WTC11 (cell line): ENCODE measurements around the gene TFPT. TPM values are rescaled to one million over a fixed set of nuclear protein-coding genes. Genes with fewer than 3 reads are reported as not detected.

Experiments used
- ATAC-seq: fragments of 200-7000 bp; cut with Tn5 transposase; 2 replicates; pipeline ENCODE4 v1.10.0; 2021; ENCODE audit warnings: mild to moderate bottlenecking, moderate library complexity
- CTCF ChIA-PET: fragments of 300-600 bp; sonication (Branson Sonifier 250); formaldehyde crosslinking; loops from one replicate; lab custom pipeline; 2021; ENCODE audit warnings: antibody characterized with exemption; lab: Charles Lee
- POLR2A ChIA-PET: fragments of 350-600 bp; sonication (Branson Sonifier 250); formaldehyde crosslinking; loops from one replicate; lab custom pipeline; 2021; ENCODE audit warnings: antibody characterized with exemption; lab: Charles Lee
- DNase-seq: peaks from one replicate; pipeline ENCODE4 v3.0.0; 2021; ENCODE audit warnings: low spot score
- H3K27ac Mint-ChIP-seq: 2 replicates; pipeline ENCODE4 v1.8.0; 2021; ENCODE audit warnings: mixed read lengths
- H3K27me3 Mint-ChIP-seq: 2 replicates; pipeline ENCODE4 v1.8.0; 2021; ENCODE audit warnings: low read depth, mild to moderate bottlenecking, moderate library complexity, mixed read lengths
- H3K36me3 Mint-ChIP-seq: 2 replicates; pipeline ENCODE4 v1.8.0; 2021; ENCODE audit warnings: mixed read lengths
- H3K4me1 Mint-ChIP-seq: 2 replicates; pipeline ENCODE4 v1.8.0; 2022; ENCODE audit warnings: mixed read lengths
- H3K4me3 Mint-ChIP-seq: 2 replicates; pipeline ENCODE4 v1.8.0; 2021; ENCODE audit warnings: mild to moderate bottlenecking, moderate library complexity, mixed read lengths
- H3K9me3 Mint-ChIP-seq: 2 replicates; pipeline ENCODE4 v1.8.0; 2021; ENCODE audit warnings: mixed read lengths
- AFF4 ChIP-seq: sonication (generic); formaldehyde crosslinking; IDR thresholded peaks from 2 replicates; pipeline ENCODE4 v1.8.1; 2023; ENCODE audit warnings: mild to moderate bottlenecking, missing genetic modification reagents, borderline replicate concordance
- CBFB ChIP-seq: sonication (generic); formaldehyde crosslinking; IDR thresholded peaks from 2 replicates; pipeline ENCODE4 v1.8.1; 2022; ENCODE audit warnings: mild to moderate bottlenecking, low read depth, missing genetic modification reagents
- FOXJ3 ChIP-seq: sonication (generic); formaldehyde crosslinking; IDR thresholded peaks from 2 replicates; pipeline ENCODE4 v1.9.0; 2021; ENCODE audit warnings: missing genetic modification reagents, mild to moderate bottlenecking, borderline replicate concordance
- FOXP1 ChIP-seq: sonication (generic); formaldehyde crosslinking; IDR thresholded peaks from 2 replicates; pipeline ENCODE4 v1.8.0; 2022; ENCODE audit warnings: missing genetic modification reagents, mild to moderate bottlenecking, moderate library complexity, borderline replicate concordance
- IRF1 ChIP-seq: sonication (generic); formaldehyde crosslinking; IDR thresholded peaks from 2 replicates; pipeline ENCODE4 v1.8.0; 2023; ENCODE audit warnings: missing genetic modification reagents
- JUN ChIP-seq: sonication (generic); formaldehyde crosslinking; IDR thresholded peaks from 2 replicates; pipeline ENCODE4 v1.8.0; 2023; ENCODE audit warnings: mild to moderate bottlenecking, missing genetic modification reagents
- SOX15 ChIP-seq: fragments of 250-450 bp; sonication (Bioruptor Pico); IDR thresholded peaks from 2 replicates; pipeline ENCODE4 v1.9.0; 2021; ENCODE audit warnings: mild to moderate bottlenecking
- ZBTB21 ChIP-seq: sonication (generic); formaldehyde crosslinking; IDR thresholded peaks from 2 replicates; pipeline ENCODE4 v1.8.1; 2023; ENCODE audit warnings: mild to moderate bottlenecking, missing genetic modification reagents, borderline replicate concordance
- ZNF219 ChIP-seq: sonication (generic); formaldehyde crosslinking; IDR thresholded peaks from 2 replicates; pipeline ENCODE4 v1.8.0; 2023; ENCODE audit warnings: missing genetic modification reagents, mild to moderate bottlenecking, borderline replicate concordance
- ZNF317 ChIP-seq: sonication (generic); formaldehyde crosslinking; IDR thresholded peaks from 2 replicates; pipeline ENCODE4 v1.8.1; 2023; ENCODE audit warnings: low read depth, mild to moderate bottlenecking, moderate library complexity, missing genetic modification reagents, borderline replicate concordance
- ZNF425 ChIP-seq: fragments of 250-450 bp; sonication (Bioruptor Pico); conservative IDR thresholded peaks from 2 replicates; pipeline ENCODE4 v1.9.0; 2021; ENCODE audit warnings: mild to moderate bottlenecking
- total RNA-seq: library from RNA; stranded (reverse); gene quantifications from 3 replicates; pipeline ENCODE4 v1.2.3, GENCODE V29; 2021
- TF ChIP-seq, protein P1 (sequence below): fragments of 250-450 bp; sonication (Bioruptor Pico); IDR thresholded peaks from 2 replicates; pipeline ENCODE4 v2.1.2; 2022; ENCODE audit warnings: mild to moderate bottlenecking, moderate library complexity
- TF ChIP-seq, protein P2 (sequence below): sonication (generic); formaldehyde crosslinking; IDR thresholded peaks from 2 replicates; pipeline ENCODE4 v1.8.0; 2022; ENCODE audit warnings: mild to moderate bottlenecking, missing genetic modification reagents
- TF ChIP-seq, protein P3 (sequence below): sonication (generic); formaldehyde crosslinking; IDR thresholded peaks from 2 replicates; pipeline ENCODE4 v1.8.1; 2022; ENCODE audit warnings: missing genetic modification reagents, borderline replicate concordance
- TF ChIP-seq, protein P4 (sequence below): sonication (generic); formaldehyde crosslinking; IDR thresholded peaks from 2 replicates; pipeline ENCODE4 v1.8.0; 2023; ENCODE audit warnings: mild to moderate bottlenecking, missing genetic modification reagents
- TF ChIP-seq, protein P5 (sequence below): sonication (generic); formaldehyde crosslinking; IDR thresholded peaks from 2 replicates; pipeline ENCODE4 v1.8.1; 2023; ENCODE audit warnings: mild to moderate bottlenecking, missing genetic modification reagents
- TF ChIP-seq, protein P6 (sequence below): sonication (generic); formaldehyde crosslinking; IDR thresholded peaks from 2 replicates; pipeline ENCODE4 v1.8.0; 2022; ENCODE audit warnings: mild to moderate bottlenecking, missing genetic modification reagents

The TFPT gene
- total RNA-seq, 1 experiment from 2014 or later: 24.6 TPM

DNA sequence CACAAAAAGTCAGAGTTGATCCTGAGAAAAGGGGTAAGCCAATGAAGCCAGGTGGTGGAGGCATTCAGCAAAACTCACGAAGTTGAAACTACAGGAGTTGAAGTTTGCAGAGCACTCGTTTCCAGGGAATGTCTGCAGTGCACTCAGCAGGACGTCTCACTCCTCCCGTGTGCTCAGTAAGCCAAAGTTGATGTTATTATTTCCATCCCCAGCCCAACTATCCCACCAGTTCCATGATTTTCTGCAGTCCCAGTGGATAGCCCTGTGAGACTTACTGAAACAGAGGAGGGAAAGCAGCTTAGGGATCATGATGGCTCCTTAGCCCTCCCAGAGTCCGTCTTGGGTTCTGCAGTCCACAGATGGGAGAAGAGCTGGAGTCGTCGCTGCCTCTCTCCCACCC lies 34.4 kb downstream of the TFPT start, which contains the start of gene TARM1:
Gene TARM1 (minus strand): TSS at position 334 of the 400 bp plus-strand sequence. CDS start 25 bp downstream, at position 309.
- ChIA-PET CTCF (interaction anchor here (1.0 to 2.0 kb wide), 3 partner anchors 8 to 57 kb away, joined by 4 to 5 read pairs (median 5); no protein-coding TSS in a partner anchor), POLR2A (no interaction called here)
- Mint-ChIP-seq H3K9me3 (peaks cover 25% of the 10 kb centered on the region), H3K4me1 (no peaks in the 10 kb centered on the region), H3K36me3 (peaks cover 7% of the 10 kb centered on the region), H3K27me3 (peaks cover 11% of the 10 kb centered on the region), H3K27ac (no peak within 1 kb of the TSS), H3K4me3 (no peak within 1 kb of the TSS)
- no peak for TF ChIP-seq ZNF425 (CRISPR knock-in tag)
- TF ChIP-seq, protein P1, sequence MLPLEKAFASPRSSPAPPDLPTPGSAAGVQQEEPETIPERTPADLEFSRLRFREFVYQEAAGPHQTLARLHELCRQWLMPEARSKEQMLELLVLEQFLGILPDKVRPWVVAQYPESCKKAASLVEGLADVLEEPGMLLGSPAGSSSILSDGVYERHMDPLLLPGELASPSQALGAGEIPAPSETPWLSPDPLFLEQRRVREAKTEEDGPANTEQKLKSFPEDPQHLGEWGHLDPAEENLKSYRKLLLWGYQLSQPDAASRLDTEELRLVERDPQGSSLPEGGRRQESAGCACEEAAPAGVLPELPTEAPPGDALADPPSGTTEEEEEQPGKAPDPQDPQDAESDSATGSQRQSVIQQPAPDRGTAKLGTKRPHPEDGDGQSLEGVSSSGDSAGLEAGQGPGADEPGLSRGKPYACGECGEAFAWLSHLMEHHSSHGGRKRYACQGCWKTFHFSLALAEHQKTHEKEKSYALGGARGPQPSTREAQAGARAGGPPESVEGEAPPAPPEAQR (CRISPR knock-in tag): no peak
- TF ChIP-seq, protein P2, sequence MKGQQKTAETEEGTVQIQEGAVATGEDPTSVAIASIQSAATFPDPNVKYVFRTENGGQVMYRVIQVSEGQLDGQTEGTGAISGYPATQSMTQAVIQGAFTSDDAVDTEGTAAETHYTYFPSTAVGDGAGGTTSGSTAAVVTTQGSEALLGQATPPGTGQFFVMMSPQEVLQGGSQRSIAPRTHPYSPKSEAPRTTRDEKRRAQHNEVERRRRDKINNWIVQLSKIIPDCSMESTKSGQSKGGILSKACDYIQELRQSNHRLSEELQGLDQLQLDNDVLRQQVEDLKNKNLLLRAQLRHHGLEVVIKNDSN: no peak
- no peak for TF ChIP-seq JUN (CRISPR knock-in tag)
- TF ChIP-seq AFF4 (CRISPR knock-in tag): no peak
- TF ChIP-seq ZBTB21 (CRISPR knock-in tag): no peak
- no peak for TF ChIP-seq IRF1 (CRISPR knock-in tag)
- ATAC-seq: peak; percentile 64
- DNase-seq: no peak

DNA sequence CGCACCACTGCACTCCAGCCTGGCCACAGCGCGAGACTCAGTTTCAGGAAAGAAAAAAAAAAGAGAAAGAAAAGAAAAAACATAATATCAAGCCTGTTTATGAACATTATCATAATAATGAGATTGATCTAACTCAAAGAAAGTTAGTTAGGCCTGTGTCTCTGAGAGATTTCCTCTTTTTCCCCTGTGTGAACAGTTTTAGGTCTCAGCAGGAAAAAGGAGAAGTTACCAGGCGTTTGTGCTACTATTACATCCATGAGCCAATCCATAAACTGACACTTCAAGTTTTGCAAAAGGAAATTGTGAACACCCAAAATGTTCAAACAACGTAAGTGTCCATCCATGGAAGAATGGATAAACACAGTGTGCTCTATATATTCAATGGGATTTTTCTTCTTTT lies 38.1 kb downstream of the TFPT start:
- ATAC-seq (no peak), DNase-seq (no peak)
- Mint-ChIP-seq H3K9me3 (peaks cover 8% of the 10 kb centered on the region), H3K4me3 (no peak overlapping the region), H3K36me3 (no peaks in the 10 kb centered on the region; the same call in 1 of the 2 replicates), H3K27ac (no peak overlapping the region), H3K4me1 (no peaks in the 10 kb centered on the region), H3K27me3 (peaks cover 5% of the 10 kb centered on the region)
- ChIA-PET POLR2A (interaction anchor here (0.7 kb wide), 1 partner anchor 8 kb away, joined by 7 read pairs; no protein-coding TSS in a partner anchor), CTCF (interaction anchor here (1.4 kb wide), 1 partner anchor 165 kb away, joined by 3 read pairs; no protein-coding TSS in a partner anchor)
- TF ChIP-seq CBFB (CRISPR knock-in tag): no peak
- TF ChIP-seq, protein P3, sequence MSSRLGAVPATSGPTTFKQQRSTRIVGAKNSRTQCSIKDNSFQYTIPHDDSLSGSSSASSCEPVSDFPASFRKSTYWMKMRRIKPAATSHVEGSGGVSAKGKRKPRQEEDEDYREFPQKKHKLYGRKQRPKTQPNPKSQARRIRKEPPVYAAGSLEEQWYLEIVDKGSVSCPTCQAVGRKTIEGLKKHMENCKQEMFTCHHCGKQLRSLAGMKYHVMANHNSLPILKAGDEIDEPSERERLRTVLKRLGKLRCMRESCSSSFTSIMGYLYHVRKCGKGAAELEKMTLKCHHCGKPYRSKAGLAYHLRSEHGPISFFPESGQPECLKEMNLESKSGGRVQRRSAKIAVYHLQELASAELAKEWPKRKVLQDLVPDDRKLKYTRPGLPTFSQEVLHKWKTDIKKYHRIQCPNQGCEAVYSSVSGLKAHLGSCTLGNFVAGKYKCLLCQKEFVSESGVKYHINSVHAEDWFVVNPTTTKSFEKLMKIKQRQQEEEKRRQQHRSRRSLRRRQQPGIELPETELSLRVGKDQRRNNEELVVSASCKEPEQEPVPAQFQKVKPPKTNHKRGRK (CRISPR knock-in tag): no peak
- TF ChIP-seq FOXP1 (CRISPR knock-in tag): no peak
- no peak for TF ChIP-seq FOXJ3 (CRISPR knock-in tag)
- TF ChIP-seq JUN (CRISPR knock-in tag): no peak
- no peak for TF ChIP-seq ZNF317 (CRISPR knock-in tag)
- TF ChIP-seq, protein P4, sequence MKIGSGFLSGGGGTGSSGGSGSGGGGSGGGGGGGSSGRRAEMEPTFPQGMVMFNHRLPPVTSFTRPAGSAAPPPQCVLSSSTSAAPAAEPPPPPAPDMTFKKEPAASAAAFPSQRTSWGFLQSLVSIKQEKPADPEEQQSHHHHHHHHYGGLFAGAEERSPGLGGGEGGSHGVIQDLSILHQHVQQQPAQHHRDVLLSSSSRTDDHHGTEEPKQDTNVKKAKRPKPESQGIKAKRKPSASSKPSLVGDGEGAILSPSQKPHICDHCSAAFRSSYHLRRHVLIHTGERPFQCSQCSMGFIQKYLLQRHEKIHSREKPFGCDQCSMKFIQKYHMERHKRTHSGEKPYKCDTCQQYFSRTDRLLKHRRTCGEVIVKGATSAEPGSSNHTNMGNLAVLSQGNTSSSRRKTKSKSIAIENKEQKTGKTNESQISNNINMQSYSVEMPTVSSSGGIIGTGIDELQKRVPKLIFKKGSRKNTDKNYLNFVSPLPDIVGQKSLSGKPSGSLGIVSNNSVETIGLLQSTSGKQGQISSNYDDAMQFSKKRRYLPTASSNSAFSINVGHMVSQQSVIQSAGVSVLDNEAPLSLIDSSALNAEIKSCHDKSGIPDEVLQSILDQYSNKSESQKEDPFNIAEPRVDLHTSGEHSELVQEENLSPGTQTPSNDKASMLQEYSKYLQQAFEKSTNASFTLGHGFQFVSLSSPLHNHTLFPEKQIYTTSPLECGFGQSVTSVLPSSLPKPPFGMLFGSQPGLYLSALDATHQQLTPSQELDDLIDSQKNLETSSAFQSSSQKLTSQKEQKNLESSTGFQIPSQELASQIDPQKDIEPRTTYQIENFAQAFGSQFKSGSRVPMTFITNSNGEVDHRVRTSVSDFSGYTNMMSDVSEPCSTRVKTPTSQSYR (CRISPR knock-in tag): no peak
- TF ChIP-seq, protein P5, sequence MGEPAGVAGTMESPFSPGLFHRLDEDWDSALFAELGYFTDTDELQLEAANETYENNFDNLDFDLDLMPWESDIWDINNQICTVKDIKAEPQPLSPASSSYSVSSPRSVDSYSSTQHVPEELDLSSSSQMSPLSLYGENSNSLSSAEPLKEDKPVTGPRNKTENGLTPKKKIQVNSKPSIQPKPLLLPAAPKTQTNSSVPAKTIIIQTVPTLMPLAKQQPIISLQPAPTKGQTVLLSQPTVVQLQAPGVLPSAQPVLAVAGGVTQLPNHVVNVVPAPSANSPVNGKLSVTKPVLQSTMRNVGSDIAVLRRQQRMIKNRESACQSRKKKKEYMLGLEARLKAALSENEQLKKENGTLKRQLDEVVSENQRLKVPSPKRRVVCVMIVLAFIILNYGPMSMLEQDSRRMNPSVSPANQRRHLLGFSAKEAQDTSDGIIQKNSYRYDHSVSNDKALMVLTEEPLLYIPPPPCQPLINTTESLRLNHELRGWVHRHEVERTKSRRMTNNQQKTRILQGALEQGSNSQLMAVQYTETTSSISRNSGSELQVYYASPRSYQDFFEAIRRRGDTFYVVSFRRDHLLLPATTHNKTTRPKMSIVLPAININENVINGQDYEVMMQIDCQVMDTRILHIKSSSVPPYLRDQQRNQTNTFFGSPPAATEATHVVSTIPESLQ (CRISPR knock-in tag): no peak
- TF ChIP-seq, protein P6, sequence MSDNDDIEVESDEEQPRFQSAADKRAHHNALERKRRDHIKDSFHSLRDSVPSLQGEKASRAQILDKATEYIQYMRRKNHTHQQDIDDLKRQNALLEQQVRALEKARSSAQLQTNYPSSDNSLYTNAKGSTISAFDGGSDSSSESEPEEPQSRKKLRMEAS (CRISPR knock-in tag): no peak
- TF ChIP-seq ZNF219 (CRISPR knock-in tag): no peak
- no peak for TF ChIP-seq SOX15 (CRISPR knock-in tag)
